ENCODE results near the gene GRID1.

GRID1 gene

DNA sequence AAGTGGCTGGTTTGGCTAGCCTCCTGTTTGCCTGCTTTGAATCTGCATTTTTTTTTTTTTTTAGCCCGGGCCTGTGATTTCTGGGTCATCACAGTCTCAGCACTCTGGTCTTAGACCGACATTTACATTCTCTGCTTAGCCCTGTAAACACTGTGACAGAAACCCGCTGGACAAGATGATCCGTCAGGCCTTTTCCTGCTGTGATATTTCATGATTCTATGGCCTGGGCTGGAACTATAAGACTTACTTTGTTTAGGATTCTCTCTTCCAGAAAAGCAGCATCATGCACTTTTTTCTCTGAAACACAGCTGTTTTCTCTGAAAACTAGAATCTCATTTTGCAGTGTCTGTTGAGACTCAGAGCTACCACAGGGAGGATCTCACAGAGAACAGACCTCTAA, 705.5 kb downstream of the GRID1 start:
- DNase-seq, result no peak

DNA sequence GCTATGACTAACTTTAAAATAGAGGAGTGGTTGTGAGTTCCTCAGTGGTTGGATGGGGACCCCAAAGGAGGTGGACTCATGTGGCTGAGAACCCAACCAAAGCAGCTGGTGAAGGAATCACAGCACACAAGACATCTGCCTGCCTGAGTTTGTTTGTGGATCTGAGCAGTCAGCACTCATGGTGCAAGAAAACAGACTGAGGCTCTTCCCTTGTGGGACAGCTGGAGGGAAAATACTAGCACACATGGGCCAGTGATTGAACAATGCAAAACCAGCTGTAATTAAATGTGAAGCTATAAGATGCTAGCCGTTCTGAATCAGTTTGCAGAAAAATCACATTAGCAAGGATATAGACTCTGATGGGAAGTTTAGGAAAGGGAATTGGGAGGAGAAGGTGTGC, 707.3 kb downstream of the GRID1 start:
- no peak for DNase-seq

- no peak for DNase-seq
These were observed 708.1 kb downstream of the GRID1 start for GRCh38 chr10:85658518-85658917.

DNA sequence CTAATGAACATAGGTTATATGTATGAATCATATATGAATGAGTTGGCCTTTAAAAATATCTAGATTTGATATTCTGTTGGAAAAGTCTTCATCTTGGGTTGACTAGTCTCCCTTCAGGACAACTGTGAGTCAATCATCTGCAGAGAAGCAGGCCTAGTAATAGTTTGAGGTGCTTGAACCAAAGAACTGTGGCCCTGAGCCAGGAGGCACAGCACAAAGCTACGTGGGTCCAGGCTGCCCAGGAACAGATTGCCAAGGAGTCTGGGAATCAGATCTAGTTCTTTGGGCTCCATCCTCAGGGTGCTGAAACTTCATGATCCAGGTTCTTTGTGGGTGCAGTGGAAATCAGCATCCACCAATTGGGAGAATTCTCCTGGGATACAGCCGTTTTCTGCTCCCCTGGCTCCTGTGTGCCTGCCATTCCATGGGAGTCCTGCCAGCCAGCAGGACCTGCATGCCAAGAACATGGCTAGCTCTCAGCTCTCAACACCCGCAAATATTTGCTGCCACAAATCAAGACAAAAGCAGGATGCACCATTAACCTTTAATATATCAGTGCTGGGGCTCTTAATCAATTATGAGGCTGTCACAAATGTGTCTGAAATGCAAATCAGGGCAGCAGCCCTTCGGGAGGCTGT, 709.0 kb downstream of the GRID1 start:
- no peak for DNase-seq

DNA sequence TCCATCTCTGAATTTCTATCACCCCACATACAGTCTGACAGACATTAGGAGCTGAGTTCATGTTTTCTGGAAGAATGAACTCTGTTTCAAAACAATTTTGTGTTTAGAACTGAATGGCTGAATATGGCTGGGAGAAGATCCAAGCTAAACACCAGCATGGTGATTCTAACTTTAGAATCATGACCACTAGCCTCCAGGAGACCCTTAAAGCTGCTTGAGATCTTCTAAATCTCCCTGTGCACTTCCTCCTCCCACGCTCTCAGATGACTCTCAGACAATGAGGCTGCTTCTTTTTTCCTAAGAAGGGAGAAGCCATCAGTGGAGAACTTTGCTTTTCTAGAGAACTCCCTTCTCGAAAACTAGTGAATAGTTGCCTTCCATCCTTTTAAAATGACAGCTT, 711.2 kb downstream of the GRID1 start:
- no peak for DNase-seq

- DNase-seq, result no peak
These were observed 715.1 kb downstream of the GRID1 start for GRCh38 chr10:85651497-85651882.

DNA sequence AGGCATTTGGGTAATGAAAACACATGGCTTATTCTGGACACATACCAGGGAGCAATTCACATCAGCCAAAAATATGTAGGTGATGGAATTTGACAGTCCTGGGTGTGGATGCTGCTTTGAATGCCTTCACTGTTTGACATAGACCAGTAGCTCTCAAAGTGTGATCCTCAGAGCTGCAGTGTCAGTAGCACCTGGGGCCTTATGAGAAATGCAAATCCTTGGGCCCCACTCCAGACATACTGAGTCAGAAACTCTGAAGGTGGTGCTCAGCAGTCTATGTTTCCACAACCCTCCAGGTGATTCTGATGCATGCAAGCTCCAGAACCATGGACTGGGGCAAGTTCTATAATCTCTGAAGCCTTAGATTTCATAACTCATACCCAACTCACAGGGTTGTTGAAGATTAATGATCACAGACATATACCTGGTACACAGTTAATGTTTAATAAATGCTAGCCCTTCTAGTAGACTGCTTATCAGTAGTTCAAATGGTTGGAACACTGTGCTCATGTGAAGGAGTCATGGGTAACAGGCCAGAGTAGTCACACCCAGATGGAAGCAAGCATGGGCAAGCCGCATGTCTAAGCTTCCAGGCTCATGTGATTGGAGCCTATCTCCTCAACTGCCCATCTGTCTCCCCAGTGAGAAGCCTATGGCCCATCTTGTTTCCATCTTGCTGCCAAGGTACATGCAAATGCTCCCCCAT, 715.7 kb downstream of the GRID1 start:
- no peak for DNase-seq

DNA sequence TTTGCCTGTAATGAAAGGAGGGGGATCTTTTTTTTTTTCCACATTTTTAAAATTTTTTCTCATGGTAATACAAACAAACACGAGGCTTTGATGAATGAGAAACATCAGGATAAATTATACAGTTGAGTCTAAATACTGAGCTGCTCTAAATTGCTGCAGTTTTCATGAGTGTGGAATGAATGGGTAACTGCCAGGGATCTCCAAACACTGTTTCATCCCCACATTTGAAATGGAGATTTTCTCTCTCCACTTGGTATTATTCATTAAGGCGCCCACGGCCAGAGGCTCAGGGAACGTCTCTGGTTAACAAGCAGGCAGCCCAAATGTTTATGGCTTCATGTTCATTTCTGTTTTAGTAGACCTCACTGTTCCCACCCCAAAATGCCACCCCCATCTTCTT, 717.1 kb downstream of the GRID1 start:
- no peak for DNase-seq

- no peak for DNase-seq
These were observed 718.3 kb downstream of the GRID1 start for GRCh38 chr10:85648279-85648754.

DNA sequence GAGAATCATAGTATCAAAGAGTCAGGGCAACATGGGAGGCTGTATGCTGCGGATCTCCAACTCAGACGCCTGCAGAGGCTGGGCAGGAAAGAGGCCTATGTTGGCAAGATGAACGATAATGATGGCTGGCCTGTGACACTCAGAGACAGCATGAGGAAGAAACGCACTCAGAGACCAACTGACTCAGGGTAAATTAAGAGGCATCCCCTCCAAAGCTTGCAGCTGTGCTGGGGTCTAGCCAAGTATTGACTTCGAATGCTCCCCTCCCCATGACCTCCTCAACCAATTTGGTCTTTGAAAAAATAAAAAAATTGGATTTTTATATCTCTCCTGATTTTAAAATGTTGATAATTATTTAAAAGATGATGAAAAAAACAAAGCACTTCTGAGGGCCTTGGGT, 718.9 kb downstream of the GRID1 start:
- no peak for DNase-seq

DNA sequence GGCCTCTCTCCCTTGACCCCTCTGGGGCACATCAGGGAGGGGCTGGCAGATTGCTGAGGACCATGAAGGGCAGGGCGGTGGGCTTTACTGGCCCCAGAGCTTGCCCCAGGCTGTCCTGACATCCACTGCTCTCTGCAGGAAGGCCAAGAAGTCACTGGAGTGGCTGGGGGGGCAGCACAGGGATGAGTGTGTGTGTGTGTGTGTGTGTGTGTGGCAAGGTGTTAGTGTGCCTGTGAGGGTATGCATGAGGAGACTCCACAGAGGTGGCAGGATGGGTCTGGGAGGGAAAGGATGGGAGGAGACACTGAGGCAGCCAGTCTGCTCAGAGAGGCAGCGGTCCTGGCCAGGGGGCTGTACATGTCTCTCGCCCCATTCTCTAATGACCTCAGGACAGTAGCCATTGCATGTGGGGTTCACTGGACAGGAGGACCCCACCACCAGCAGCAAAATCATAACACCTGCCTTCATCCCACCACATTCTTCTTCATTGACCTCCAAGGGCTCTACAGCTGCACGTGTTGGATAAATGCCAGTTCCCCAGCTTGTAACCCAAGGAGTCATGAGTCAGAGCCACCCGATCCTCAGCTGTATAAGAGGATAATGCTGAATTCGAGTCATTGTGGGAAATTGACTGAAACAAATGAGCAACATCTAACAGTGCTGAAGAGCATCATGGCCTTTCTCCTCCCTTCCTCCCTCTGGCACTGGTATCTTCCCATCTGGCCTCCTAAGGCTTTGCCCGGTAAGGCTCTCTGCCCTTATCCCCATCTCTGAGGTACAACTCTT, 720.5 kb downstream of the GRID1 start:
- DNase-seq, result no peak

GRCh38 chr10:85645053-85645452, 721.5 kb downstream of the GRID1 start:
- DNase-seq, result no peak

GRCh38 chr10:85643845-85644525, 722.6 kb downstream of the GRID1 start:
- DNase-seq, result no peak

- DNase-seq, result no peak
These were observed 723.3 kb downstream of the GRID1 start for GRCh38 chr10:85643171-85643844.

- no peak for DNase-seq
These were observed 724.0 kb downstream of the GRID1 start for GRCh38 chr10:85642421-85643170.

DNA sequence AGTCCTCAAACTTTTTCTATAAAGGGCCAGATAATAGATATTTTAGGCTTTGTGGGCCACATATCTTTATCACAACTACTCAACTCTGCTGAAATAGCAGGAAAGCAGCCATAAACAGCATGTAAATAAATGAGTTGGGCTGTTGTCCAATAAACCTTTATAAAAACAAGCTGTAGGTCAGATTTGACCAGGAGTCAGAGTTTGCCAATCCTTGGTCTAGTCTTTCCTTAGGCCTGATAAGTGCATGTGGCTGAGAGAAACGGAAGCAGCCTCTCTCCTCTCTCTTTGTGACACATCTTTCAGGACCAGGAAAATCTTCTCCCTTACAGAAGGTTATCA, 724.5 kb downstream of the GRID1 start:
- DNase-seq, result no peak

- no peak for DNase-seq
These were observed 725.1 kb downstream of the GRID1 start for GRCh38 chr10:85641479-85642009.

DNA sequence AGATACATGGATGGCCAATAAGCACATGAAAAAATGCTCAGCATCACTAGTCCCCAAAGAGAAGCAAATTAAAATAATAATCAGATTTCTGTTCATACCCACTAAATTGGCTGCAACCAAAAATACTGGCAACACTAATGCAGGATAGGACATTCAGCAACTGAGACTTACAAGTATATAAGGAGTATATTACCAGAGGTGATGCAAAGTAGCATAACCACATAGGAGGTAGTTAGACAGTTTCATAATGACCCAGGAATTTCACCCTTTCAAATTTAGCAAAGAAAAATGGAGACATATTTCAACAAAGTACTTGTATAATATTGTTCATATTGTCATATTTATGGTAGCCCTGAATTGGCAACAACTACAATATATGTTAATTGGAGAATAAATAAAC, 727.8 kb downstream of the GRID1 start:
- no peak for DNase-seq

- DNase-seq, result no peak
These were observed 730.9 kb downstream of the GRID1 start for GRCh38 chr10:85635650-85636049.

- DNase-seq, result no peak
These were observed 742.1 kb downstream of the GRID1 start for GRCh38 chr10:85624511-85624910.

DNA sequence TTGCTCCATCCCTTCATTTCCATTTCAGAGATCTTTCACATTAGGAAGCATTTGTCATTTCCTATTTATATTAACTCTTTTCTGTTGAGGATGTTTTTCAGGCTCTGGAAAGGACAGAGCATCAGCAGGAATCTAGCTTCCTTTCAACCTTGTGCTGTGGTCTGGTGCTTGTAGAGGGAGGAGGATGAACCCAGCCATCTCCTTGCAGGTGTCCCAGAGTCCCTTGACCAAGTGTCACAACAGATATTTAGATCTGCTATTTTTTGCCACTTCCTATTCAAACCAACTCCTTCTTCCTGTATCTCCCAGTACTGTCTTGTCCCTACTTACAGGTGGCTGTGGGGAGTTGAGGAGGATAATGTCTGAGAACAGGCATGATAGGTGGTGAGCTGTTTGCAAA, 742.8 kb downstream of the GRID1 start:
- no peak for DNase-seq

GRCh38 chr10:85623342-85623741, 743.3 kb downstream of the GRID1 start:
- DNase-seq, result no peak
